IPS DF 6.9 (cell line): ENCODE measurements around the gene SERTAD1.

ENCODE experiments used
- DNase-seq: peaks from one replicate; pipeline ENCODE4 v3.0.0-alpha.2; 2013; ENCODE audit warnings: low read depth, low spot score
- H3K27ac ChIP-seq: one replicate; pipeline ENCODE4 v1.5.1; 2013; ENCODE audit warnings: low read length, control low read depth
- H3K27me3 ChIP-seq: 2 replicates; pipeline ENCODE4 v1.6.1; 2013; ENCODE audit warnings: mild to moderate bottlenecking, low read length; ENCODE audit not compliant: control insufficient read depth, insufficient read depth
- H3K36me3 ChIP-seq: 2 replicates; pipeline ENCODE4 v1.6.1; 2013; ENCODE audit warnings: low read length; ENCODE audit not compliant: control insufficient read depth, insufficient read depth
- H3K4me1 ChIP-seq: 2 replicates; pipeline ENCODE4 v1.6.1; 2013; ENCODE audit warnings: low read length; ENCODE audit not compliant: control insufficient read depth, insufficient read depth
- H3K4me3 ChIP-seq: 2 replicates; pipeline ENCODE4 v1.5.1; 2013; ENCODE audit warnings: mild to moderate bottlenecking, low read length
- H3K9me3 ChIP-seq: 2 replicates; pipeline ENCODE4 v1.6.1; 2013; ENCODE audit warnings: low read length, inconsistent platforms; ENCODE audit not compliant: control insufficient read depth, insufficient read depth
- WGBS: extraction: QIAGEN DNeasy Blood & Tissue Kit; methylation state at CpG from one replicate; pipeline ENCODE4 v1.1.7; 2013; ENCODE audit warnings: mixed read lengths, missing lambda C conversion rate; ENCODE audit not compliant: insufficient read length, insufficient coverage; 5-methylcytosine and 5-hydroxymethylcytosine counted together

Gene SERTAD1

GRCh38 chr19:40450664-40451063, 24.9 kb upstream of the SERTAD1 start:
- no peaks in the 10 kb centered on the region for H3K36me3 ChIP-seq
- H3K27me3 ChIP-seq, result no peaks in the 10 kb centered on the region
- no CpG with 5 or more reads among the region's 4 CpGs for WGBS

GRCh38 chr19:40449506-40449905, 23.7 kb upstream of the SERTAD1 start:
- Histone ChIP-seq H3K4me3 (no peak overlapping the region), H3K27ac (no peak overlapping the region), H3K4me1 (peaks cover 2% of the 10 kb centered on the region; the same call in 1 of the 2 replicates), H3K27me3 (no peaks in the 10 kb centered on the region), H3K36me3 (no peaks in the 10 kb centered on the region), H3K9me3 (no peaks in the 10 kb centered on the region)
- DNase-seq, result no peak
- WGBS, result no CpG with 5 or more reads among the region's 4 CpGs

More at GRCh38 chr19:40450664-40451063, 24.9 kb upstream of the SERTAD1 start:
- DNase-seq, result no peak
- peaks cover 1% of the 10 kb centered on the region; the same call in 1 of the 2 replicates for H3K4me1 ChIP-seq
- H3K4me3 ChIP-seq, result no peak overlapping the region
- no peak overlapping the region for H3K27ac ChIP-seq
- H3K9me3 ChIP-seq, result no peaks in the 10 kb centered on the region

- H3K4me1 ChIP-seq, result peaks cover 2% of the 10 kb centered on the region; the same call in 1 of the 2 replicates
- no peaks in the 10 kb centered on the region for H3K9me3 ChIP-seq
- no peak for DNase-seq
- no CpG with 5 or more reads among the region's 8 CpGs for WGBS
- no peak overlapping the region for H3K4me3 ChIP-seq
- no peaks in the 10 kb centered on the region for H3K27me3 ChIP-seq
- H3K36me3 ChIP-seq, result peaks cover 6% of the 10 kb centered on the region
- H3K27ac ChIP-seq, result no peak overlapping the region
These were observed 20.5 kb upstream of the SERTAD1 start for GRCh38 chr19:40446263-40446784.

- Histone ChIP-seq H3K27me3 (no peaks in the 10 kb centered on the region), H3K4me3 (no peak overlapping the region), H3K27ac (no peak overlapping the region), H3K36me3 (peaks cover 9% of the 10 kb centered on the region), H3K9me3 (no peaks in the 10 kb centered on the region), H3K4me1 (peaks cover 2% of the 10 kb centered on the region; the same call in 1 of the 2 replicates)
- no peak for DNase-seq
- WGBS, result no CpG with 5 or more reads among the region's 9 CpGs
These were observed 20.0 kb upstream of the SERTAD1 start for GRCh38 chr19:40445780-40446262.

- no peaks in the 10 kb centered on the region for H3K27me3 ChIP-seq
- peaks cover 9% of the 10 kb centered on the region for H3K36me3 ChIP-seq
- no CpG with 5 or more reads among the region's 18 CpGs for WGBS
- H3K9me3 ChIP-seq, result no peaks in the 10 kb centered on the region
- no peak overlapping the region for H3K27ac ChIP-seq
- DNase-seq, result no peak
- H3K4me3 ChIP-seq, result peak overlapping the region; percentile 32; the same call in 1 of the 2 replicates
- peaks cover 2% of the 10 kb centered on the region; the same call in 1 of the 2 replicates for H3K4me1 ChIP-seq
These were observed 19.1 kb upstream of the SERTAD1 start for GRCh38 chr19:40444825-40445312.

GRCh38 chr19:40444000-40444824, 18.4 kb upstream of the SERTAD1 start, which contains the start of gene SERTAD3:
Gene SERTAD3 (minus strand): TSS chr19:40444335. CDS start chr19:40442080, 2,255 bp downstream.
- Histone ChIP-seq H3K4me3 (peak within 1 kb of the TSS; percentile 92), H3K36me3 (peaks cover 9% of the 10 kb centered on the region), H3K9me3 (no peaks in the 10 kb centered on the region), H3K27ac (no peak within 1 kb of the TSS), H3K27me3 (no peaks in the 10 kb centered on the region), H3K4me1 (peaks cover 2% of the 10 kb centered on the region; the same call in 1 of the 2 replicates)
- no CpG with 5 or more reads among the region's 72 CpGs for WGBS
- DNase-seq, result no peak

GRCh38 chr19:40443131-40443999, 17.6 kb upstream of the SERTAD1 start:
- no CpG with 5 or more reads among the region's 52 CpGs for WGBS
- Histone ChIP-seq H3K4me3 (peak overlapping the region; percentile 92), H3K27me3 (no peaks in the 10 kb centered on the region), H3K4me1 (peaks cover 2% of the 10 kb centered on the region; the same call in 1 of the 2 replicates), H3K27ac (no peak overlapping the region), H3K36me3 (peaks cover 9% of the 10 kb centered on the region), H3K9me3 (no peaks in the 10 kb centered on the region)
- DNase-seq, result no peak

GRCh38 chr19:40442328-40443130, 16.7 kb upstream of the SERTAD1 start:
- H3K9me3 ChIP-seq, result no peaks in the 10 kb centered on the region
- WGBS, result no CpG with 5 or more reads among the region's 22 CpGs

GRCh38 chr19:40441719-40442253, 16.0 kb upstream of the SERTAD1 start:
- H3K9me3 ChIP-seq, result no peaks in the 10 kb centered on the region
- WGBS, result no CpG with 5 or more reads among the region's 11 CpGs
- H3K27me3 ChIP-seq, result no peaks in the 10 kb centered on the region
- no peak overlapping the region for H3K4me3 ChIP-seq
- no peak for DNase-seq
- peaks cover 9% of the 10 kb centered on the region for H3K36me3 ChIP-seq
- H3K4me1 ChIP-seq, result peaks cover 2% of the 10 kb centered on the region; the same call in 1 of the 2 replicates
- no peak overlapping the region for H3K27ac ChIP-seq

More at GRCh38 chr19:40442328-40443130, 16.7 kb upstream of the SERTAD1 start:
- Histone ChIP-seq H3K4me3 (peak overlapping the region; percentile 33; the same call in 1 of the 2 replicates), H3K27ac (no peak overlapping the region), H3K36me3 (peaks cover 9% of the 10 kb centered on the region), H3K4me1 (peaks cover 2% of the 10 kb centered on the region; the same call in 1 of the 2 replicates), H3K27me3 (no peaks in the 10 kb centered on the region)
- DNase-seq, result no peak
